ENCODE measurements around the gene ATP10A.

The ATP10A gene

DNA sequence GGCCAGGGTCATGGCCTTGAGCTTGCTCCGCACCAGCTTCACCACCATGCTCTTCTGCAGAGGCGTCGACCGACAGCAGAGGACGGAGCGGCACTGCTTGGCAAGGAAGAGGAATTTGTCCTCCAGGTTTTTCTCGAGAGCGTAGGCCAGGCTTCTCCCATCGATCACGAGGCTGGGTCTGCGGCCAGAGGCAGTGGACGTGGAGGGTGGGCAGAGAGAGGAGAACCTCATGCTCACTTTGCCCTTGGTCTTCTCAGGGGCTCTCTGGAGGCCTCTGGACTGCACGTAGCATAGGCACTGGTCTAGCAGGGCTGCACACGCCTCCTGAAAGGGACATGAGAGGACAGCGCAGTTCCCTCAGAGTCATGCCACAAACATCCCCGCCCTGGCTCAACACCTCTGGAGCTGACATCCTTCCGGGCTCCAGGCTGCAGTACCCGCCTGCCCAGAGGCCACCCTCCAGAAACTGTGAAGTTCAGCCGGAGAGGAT is 168.3 kb downstream of the ATP10A start:
- H3K4me3 ChIP-seq (ENCODE audit: low read depth, low read length), result no peak overlapping the region
- TF ChIP-seq, protein P1, sequence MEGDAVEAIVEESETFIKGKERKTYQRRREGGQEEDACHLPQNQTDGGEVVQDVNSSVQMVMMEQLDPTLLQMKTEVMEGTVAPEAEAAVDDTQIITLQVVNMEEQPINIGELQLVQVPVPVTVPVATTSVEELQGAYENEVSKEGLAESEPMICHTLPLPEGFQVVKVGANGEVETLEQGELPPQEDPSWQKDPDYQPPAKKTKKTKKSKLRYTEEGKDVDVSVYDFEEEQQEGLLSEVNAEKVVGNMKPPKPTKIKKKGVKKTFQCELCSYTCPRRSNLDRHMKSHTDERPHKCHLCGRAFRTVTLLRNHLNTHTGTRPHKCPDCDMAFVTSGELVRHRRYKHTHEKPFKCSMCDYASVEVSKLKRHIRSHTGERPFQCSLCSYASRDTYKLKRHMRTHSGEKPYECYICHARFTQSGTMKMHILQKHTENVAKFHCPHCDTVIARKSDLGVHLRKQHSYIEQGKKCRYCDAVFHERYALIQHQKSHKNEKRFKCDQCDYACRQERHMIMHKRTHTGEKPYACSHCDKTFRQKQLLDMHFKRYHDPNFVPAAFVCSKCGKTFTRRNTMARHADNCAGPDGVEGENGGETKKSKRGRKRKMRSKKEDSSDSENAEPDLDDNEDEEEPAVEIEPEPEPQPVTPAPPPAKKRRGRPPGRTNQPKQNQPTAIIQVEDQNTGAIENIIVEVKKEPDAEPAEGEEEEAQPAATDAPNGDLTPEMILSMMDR (IDR thresholded peaks at IDR 0.05; ENCODE audit: borderline replicate concordance, insufficient read depth, low read depth, low read length), result no peak

DNA sequence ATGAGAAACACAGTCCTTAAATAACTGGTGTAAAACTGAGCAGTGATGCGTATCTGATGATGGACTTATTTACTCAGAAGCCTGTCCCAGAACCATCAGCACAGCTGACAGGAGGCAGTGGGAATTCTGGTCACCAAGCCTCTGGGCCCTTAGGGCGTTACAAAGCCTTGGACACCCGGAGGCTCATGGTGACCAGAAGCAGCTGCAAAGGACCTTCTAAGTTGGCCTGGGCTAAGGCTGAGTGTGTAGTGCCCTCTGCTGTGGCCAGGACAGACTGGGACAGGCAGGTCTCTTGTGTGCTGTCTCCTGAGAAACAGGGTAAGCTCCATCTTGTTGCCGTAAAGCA is 168.9 kb downstream of the ATP10A start:
- TF ChIP-seq, protein P1 (IDR thresholded peaks at IDR 0.05; ENCODE audit: borderline replicate concordance, insufficient read depth, low read depth, low read length), result no peak
- no peak overlapping the region for H3K4me3 ChIP-seq (ENCODE audit: low read depth, low read length)

DNA sequence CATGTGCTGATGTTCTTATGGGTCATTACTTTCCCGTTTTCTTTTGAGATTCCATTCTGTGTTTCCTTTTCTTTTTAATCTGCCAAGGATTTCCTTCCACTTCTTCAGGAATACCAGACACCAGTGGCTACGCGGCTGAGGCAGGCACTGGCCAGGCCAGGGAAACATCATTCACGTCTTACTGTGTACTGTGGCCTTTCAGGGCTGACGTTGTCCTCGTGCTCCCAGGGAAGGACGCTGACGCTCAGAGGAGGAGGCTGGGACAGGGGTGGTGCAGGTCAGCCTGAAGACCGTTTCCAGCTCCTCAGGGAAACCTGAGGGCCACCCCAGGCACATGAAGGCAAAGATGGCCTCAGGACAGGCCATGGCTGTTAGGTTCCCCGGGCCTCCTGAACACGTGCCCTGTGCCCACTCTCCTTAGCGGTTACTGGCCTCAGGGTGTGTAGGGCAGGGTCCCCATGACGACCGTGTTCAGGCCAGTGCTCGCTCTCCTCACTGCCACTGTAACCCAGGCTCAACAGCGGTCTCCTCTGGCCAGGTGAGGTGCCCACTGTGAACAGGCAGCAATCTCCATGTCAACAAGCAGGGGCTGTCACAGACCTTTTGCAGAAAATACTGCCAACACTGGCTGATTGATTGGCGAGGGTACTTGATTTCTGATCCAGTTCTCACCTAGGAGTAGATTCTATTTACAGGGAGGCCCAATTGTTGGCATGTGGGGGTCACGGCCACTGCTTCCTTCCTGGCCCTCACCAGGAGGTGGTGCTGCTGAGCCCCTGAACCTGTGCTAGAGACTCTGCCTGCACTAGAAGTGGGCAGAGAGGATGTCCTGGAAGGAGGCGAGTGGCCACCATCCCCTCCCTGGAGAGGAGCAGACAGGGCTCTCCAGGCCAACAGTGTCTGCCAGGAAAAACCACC is 169.5 kb downstream of the ATP10A start:
- TF ChIP-seq, protein P1 (IDR thresholded peaks at IDR 0.05; ENCODE audit: borderline replicate concordance, insufficient read depth, low read depth, low read length), result peak; percentile 31; the same call in 1 of the 2 replicates
- H3K4me3 ChIP-seq (ENCODE audit: low read depth, low read length), result no peak overlapping the region

DNA sequence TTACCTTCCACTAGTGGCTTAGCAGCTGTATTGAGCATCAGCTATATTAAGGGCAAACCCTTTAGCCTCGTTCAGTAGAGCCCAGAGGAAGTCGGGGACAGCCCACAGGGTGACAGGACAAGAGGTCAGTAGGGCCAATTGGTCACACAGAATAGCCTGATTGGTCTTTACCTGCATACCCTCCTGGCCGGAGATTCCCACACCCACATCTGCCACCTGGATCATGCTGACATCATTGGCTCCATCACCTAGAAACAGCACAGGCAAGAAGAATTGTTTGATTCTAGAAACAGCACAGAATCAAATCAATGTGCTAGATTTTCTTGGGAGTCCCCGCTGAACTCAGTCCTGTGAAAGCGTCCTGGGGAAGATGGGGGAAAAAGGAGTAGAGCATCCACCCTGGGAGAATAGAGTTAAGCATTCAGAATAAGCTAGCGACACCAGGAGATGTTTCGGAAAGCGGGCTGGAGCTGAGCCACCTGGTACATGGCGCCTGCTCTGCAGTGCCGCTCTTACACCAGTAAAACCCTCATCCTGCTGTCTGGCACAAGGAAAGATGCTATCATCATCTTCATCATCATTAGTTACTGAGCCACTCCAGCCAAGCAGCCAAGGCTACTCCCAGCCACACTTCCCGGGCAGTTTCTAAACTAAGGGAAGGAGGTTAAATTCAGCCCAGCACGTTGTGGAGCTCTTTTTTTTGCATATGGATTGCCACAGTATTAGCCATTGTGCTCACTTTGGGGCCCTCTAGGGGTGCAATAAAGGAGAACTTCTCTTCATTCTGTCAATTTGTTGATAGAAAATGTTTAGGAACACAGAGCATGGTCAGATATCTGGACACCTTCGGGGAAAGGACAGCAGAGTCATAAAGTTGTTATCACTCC is 171.3 kb downstream of the ATP10A start:
- H3K4me3 ChIP-seq (ENCODE audit: low read depth, low read length), result no peak overlapping the region
- TF ChIP-seq, protein P1 (IDR thresholded peaks at IDR 0.05; ENCODE audit: borderline replicate concordance, insufficient read depth, low read depth, low read length), result no peak

DNA sequence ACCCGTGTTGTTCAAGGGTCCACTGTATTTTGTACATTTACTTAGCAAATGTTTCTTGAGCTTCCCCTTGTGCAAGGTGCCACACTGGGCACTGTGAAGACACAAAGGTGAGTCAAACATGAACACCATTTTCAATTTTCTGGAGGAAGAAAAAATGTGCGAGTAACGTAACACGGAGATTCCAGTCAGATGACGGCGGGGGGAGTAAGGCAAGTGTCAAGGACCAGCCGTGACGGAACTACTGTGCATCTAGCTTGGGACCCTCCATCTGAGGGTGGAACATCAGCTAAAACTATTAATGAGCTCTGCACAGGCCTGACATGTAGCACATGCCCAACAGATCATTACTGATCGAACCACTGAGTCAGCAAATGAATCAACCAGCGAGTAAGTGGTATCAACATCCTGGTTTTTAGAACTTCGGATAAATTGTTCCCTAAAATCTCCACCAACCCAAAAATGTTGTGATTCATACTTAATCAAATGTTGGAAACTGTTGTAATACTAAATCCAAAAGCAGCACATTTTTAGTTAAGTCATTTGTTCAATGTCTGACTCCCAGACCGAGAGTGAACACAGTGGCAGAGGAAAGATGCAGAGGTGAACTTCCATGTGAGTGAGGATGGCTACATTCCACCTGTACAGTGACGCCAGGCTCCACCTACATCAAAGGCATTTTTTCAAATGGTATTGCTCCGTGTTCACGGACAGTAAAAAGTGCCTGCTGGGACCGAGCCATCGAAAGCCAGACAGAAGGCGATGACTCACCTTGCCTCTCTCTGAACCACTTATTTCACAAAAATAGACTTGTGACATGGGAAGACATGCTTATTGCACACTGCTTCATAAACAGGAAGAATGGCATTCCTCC is 172.2 kb downstream of the ATP10A start:
- no peak overlapping the region for H3K4me3 ChIP-seq (ENCODE audit: low read depth, low read length)
- TF ChIP-seq, protein P1 (IDR thresholded peaks at IDR 0.05; ENCODE audit: borderline replicate concordance, insufficient read depth, low read depth, low read length), result no peak

DNA sequence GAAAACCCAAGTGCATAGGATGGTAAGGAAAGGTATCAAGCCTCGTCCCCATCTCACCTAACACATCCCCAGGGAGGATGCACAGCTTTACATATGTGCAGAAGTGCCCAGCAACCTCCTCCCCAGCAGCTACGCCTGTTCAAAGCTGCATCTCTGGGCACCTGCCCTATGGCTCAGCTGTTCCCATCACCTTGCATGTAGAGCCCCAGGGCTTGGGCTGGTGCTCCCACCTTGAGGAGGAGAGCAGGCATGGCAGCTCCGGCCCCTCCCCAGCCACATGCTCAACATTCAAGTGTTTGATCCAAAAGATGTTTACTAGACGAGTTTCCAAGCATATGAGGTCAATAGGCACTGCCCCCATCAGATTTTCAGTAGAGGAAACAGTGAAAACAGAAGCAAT is 173.5 kb downstream of the ATP10A start:
- H3K4me3 ChIP-seq (ENCODE audit: low read depth, low read length), result no peak overlapping the region
- TF ChIP-seq, protein P1 (IDR thresholded peaks at IDR 0.05; ENCODE audit: borderline replicate concordance, insufficient read depth, low read depth, low read length), result no peak

All from GM12875 (cell line).